CD4-positive, alpha-beta T cell treated with Interleukin-2 at 100 ng/mL for 4 hours (primary cell): ENCODE data around the gene FGFR3.

Source experiments
- DNase-seq: peaks from one replicate; pipeline ENCODE4 v3.0.0-alpha.2; 2020; ENCODE audit warnings: low spot score

FGFR3 gene

DNA sequence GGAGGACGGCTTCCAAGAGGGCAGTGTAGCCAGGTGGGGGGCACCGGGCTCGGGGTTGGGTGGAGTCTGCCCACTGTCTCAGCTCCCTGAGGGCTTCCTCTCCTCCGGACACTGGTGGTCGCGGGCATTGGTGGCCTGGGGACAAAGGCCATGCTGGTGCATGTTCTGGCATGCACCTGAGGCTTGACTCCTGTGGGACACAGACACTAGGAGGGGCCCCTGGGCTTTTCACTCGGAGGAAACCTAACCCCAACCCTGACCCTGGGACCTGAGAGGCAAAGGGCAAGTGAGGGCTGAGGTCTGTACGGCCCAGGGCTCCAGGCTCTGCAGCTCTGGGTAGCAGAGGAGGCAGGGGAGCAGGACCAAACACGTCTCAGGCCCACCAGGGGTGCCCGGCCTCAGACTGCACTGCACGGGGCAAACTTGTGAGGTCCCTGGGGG lies 22.3 kb upstream of the FGFR3 start:
- no peak for DNase-seq

DNA sequence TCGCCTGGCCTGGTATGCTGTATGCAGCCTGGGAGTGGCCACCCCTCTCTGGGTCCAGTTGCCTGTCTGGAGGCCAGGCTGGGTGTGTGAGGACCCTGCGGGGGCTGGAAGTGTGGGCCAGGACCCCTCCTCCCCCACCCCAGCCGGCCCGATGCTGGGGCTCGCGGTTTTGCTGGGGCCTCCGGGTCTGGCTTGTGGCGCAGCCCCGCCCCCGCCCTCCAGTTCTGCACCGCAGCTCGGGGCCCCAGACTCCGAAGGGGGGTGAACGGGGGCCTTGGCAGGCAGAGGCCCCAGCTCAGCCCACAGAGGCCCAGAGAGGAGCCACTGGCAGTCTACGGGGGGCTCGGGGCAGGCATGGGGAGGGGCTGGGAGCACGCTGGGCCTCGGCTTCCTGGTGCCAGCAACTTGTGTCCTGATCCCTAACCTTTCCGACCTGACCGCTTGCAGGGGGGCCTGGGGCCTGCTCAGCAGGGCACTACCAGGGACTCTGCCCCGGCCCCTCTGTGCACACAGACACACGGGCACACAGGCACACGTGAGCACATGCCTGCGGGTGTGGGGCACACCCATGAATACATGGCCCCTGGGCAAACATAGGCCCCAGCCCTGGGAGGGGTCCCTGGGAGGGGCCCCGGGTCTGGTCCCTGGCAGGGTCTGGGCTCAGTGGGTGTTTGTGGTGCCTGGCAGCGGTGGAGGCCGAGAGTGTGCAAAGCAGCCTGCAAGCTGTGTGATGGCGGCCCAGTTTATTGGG lies 21.4 kb upstream of the FGFR3 start:
- no peak for DNase-seq

DNA sequence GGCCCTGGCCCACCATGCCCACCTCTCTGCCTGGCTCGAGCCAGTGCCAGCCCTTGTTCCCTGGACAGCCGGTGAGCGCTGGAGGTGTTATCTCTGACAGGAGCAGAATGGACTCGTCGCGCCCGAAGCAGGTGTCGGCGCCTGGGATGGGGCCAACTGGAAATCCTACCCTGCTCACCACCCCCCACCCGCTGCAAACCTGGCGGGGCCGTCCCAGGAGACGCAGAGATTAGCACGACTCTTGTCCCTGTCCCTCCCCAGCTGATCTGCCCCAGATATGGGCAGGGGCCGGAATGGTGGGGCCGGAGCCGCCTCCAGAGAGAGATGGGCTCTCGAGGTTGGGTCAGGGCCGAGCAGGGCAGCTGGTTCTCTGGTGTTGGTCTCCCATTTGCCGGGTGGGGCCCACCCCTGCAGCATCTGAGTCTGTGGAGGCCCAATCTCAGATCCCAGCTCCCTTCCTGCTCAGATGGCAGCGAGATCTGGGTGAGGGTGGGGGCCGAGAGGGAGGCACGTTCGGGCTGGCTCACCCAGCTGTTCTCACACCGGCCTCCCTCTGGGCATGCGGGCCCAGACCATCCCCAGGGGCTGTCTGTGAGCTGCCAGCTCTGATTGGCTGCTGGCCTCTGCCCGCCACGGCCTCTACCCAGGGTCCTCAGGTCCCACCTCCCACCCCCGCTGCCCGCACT lies 20.1 kb upstream of the FGFR3 start:
- no peak for DNase-seq

DNA sequence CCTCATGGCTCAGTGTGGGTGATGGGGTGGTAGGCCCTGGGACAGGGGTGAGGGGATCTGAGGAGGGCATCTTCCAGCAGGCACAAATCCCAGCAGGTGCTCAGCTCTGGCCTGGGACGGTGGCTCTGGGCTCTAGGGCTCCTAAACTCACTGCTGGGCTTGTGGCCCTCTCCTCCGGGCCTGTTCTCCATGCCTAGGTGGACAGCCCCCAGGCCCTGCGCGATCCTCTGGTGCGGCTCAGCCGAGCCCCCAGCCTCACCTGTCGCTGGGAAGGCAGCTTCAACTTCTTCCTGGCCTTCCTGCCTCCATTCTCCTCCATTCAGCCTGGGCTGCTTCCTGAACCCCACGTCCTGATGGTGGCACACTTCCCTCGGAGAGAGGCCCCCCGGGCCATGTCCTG lies 19.3 kb upstream of the FGFR3 start:
- no peak for DNase-seq

DNA sequence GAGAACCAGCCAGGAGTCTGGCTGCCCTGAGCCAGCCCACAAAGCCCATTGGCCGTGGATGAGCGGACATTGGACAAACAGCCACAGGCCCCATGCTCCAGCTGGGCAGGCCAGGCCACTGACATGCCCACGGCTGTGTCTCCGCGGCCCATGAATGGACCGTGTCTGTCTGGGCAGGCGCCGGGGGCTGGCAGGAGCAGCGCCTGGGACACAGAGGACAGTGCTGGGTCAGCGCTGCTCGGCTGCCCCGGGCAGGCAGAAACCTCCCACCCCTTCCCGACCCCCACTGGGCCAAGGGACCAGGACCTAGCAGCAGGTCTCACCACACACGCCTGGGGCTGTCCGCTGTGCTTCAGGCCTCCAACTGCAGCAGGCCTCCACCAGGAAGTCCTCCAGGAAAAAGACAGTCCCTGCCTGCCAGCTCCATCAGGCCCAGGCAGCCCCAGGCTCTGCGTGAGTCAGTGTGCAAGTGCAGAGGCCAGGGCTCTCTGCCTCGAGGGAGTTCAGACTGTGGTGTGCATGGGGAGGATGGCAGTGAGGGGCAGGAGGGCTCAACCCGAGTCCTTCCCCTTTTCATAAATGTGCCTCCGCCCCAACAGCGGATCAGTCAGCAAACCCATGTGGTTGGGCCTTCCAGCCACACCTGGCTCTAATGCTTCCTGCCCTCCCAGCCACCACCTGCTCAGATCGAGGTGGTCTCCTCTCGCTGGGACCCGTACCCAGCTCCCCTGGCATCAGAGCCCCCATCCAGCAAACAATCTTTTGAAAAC lies 17.2 kb upstream of the FGFR3 start:
- DNase-seq, result no peak

DNA sequence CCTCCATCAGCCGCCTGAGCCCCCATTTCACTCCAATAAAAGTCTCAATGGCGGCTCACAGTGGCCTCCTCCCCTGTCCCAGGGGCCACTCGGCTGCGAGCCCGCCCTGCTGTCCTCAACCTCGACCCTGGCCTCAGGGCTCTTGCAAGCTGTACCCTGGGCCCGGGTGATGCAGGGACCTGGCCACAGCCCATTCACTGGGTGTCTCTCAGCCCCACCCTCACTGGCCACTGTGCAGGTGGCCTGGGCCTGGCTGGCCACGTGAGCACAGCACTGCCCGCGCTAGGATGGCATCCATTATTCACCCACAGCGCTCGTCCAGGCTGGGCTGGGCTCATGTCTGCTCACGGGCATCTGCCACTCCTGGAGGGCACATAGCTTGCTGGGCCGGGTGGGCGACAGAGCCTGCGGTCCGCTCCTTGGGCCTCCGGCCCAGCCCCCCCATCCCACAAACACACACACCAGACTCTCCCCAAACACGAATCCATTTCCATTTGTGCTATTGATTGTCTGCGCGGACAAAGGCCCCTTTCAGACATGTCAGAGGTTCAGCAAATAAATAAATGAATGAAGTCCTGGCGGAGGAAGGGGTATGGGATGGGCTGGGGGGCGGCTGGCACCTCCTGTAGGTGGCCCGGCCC lies 16.5 kb upstream of the FGFR3 start:
- DNase-seq, result no peak

DNA sequence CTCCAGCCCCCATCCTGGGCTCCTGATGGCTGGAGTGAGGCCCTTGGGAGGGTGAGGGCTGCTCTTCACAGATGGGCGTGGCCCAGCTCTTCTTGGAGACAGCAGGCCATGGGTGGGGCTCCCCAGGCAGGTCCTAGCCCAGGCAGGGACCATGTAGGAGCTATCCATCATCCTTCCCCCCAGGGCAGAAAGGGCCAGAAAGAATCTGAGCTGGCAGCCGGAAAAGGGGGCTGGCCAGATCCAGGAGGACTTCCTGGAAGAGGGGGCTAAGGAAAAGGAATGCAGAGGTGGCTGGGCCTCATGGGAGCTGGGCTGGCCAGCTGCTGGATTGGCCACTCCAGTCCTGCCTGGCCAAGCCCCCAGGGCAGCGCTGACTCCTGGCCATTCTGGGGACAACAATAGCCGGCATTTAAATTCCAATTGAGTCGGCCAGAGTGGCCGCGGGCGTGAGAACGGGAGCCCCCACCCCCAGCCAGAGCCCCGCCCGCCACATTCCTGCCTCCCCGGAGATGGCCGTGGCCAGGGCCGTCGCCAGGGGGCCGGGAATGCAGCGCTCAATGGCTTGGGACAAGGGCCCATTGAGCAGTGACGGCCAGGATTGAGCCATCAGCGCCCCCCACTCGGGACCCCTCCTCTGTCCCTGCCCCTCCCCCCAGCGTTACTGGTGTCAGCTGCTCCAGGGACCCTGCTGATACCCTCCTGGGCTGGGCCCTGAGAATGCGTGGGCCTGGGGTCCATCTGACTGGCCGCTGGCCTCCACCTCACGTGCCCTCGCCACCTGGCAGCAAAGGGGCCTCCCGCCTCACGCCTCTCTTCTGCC lies 15.1 kb upstream of the FGFR3 start:
- no peak for DNase-seq

DNA sequence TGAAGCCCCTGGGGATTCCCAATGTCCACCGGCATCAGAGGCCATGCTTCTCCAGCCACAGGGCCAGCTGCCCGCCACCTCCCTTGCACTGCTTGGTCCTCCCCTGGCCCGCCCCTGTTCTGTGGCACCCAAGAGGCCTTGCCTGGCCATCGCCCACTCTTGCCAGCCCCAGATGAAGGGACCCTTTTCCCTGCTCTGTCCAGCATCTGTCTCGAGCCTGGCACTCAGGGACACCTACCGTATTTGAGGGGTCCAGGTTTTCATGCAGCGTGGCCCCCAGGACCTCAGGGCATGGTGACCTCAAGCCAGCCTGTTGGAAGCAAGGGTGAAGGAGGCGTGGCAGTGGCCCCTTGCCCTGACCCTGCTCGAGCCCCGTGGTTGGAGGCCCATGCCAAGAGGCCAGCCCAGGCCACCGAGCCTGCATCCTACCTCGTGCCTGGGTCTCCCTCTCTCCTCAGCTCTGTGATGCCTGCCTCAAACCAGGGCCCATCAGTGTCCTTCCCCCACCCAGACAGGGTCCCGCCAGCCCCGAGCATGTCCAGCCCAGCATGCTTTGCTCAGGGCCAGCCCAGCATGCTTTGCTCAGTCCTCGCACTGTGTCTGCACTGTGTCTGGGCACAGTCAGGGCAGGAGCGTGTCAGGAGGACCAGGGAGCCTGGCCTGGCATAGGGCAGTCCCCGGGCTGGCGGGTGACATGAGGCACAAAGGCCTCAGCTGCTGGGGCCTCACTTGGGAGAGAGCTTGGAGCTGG lies 14.3 kb upstream of the FGFR3 start:
- DNase-seq, result no peak

DNA sequence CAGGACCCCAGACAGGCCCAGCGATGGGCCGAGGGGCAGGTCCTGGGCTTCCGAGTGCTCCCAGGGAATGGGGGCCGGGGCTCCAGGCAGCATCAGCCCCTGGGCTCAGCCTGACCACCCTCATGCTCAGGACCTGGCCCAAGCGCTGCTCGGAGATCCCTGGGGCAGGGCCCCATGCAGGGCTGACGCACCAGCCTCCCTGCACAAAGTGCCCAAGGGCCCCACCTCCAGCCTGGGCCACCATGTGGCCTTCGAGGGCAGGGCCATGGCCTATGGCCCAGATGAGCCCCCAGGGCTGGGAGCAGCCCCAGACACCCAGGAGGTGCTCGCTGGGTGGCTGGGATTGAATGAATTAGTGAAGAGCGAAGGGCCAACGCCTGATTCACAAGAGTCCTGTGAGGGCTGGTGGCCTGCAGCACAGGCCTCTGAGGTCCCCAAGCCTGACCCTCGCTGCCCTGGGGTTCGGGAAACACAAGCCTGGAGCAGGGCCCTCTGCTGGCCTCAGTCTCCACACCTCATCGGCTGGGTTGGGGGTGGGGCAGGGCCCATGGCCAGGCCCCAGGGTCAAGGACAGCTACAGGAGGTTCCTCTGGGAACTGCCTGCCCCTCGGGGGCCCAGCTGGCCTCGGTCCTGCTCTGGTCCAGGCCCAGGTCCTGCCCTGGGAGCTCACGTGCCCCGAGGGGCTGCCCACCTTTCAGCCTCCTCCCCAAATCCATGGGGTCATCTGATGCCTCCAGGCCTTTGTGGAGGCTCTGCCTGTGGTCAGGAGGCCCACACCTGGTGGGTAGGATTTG lies 13.3 kb upstream of the FGFR3 start:
- DNase-seq, result no peak

DNA sequence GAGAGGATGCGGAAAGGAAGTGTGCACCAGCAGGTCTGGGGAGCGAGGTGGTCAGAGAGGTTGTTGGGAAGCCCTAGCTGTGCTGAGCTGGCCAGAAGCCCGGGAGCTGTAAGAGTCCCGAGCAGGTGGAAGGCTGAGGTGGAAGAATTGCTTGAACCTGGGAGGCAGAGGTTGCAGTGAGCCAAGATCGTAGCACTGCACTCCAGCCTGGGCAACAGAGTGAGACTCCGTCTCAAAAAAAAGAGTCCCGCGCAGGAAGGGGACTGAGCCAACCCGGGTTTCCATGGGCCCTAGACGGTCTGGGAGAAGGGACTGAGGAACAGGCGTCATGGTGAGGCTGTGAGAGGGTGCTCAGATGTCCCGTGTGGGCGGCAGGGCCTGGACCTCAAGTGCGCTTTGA lies 12.7 kb upstream of the FGFR3 start:
- no peak for DNase-seq

DNA sequence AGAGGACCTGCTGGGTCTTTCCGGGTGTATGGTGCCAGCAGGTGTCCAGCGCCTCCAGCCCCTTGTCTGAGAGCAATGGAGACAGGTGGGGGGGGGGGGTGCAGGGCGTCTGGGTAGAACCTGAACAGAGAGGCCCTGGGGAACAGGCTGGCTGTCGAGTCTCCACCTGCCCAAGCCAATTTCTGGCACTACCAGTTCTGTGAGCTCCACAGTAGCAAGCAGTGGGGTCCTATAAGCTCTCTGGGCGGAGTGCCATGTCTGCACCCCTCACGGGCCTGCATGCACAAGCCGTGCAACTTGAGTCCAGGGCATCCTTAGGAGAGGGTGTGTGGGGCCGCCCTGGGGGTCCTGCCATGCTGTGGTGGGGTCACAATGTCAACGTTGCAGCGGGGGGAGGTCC lies 10.1 kb upstream of the FGFR3 start:
- no peak for DNase-seq

DNA sequence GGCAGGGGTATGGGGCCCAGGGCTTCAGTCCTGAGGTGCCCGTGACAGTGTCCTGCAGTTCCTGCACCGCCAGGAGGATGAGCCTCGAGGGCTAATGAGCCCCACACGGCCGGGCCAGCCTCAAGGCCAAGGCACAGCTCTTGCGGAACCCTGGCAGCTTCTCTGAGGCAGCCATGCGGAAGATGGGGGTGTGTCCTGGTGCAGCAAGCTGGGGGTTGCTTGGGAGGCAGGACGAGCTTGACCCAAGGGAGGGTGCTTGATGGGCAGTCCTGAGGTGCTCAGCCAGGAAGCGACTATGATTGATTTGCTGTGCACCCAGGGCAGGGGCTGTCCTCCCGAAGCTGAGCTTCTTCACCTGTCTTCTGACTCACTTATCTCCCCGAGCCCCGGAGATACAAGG lies 9.1 kb upstream of the FGFR3 start:
- DNase-seq, result no peak

DNA sequence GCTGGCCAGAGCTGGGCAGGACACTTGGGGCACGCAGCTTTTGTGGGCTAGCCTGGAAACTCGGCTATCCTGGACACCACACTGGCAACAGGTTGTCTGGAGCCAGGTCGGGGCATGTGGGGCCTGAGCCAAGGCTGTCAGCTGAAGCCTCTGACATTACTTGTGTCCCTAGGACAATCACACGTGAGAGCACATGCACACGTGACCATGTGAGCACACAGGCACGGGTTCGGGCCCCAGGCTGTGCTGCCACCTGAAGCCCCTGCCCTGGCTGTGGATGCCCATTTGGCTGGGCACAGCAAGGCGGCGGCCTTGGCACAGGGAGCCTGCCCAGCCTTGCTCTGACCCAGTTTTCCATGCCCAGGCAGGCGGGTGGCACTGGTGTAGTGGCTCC lies 8.7 kb upstream of the FGFR3 start:
- no peak for DNase-seq

DNA sequence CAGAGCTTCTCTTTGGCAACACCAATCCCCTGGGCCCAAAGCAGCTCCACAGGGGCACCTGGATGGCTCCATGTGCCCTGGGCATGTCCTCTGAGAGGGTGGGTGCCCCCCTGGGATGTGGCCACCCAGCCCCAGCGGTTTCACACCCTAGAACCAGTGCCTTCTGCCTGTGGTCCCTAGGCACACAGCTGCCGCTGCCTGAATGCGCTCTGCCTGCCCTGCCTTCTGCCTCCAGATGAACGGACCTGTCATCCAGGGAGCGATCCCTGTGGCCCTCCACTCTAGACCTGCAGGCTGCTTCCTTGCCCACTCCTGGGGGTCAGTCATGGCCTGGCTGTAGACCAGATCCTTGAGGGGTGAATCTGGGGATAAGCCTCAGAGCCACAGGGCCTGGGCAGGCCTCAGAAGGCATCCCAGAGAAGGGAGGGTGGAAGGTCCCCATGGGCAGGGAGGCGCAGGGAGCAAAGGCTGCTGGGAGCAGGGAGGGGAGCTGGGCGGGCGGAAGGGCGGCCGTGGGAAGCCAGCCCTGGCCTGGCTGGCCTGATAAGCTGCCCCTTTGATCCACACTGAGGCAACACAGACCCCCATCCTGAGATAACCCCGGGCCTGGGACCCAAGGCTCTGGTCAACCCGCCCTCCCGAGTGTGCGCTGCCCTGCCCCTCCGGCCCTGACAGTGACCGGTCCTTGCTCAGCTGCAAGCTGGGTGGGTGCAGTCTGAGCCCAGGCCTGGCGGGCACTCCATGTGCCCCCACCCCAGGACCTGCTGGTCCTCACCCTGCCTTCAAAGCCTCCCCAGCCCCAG lies 8.1 kb upstream of the FGFR3 start:
- no peak for DNase-seq

DNA sequence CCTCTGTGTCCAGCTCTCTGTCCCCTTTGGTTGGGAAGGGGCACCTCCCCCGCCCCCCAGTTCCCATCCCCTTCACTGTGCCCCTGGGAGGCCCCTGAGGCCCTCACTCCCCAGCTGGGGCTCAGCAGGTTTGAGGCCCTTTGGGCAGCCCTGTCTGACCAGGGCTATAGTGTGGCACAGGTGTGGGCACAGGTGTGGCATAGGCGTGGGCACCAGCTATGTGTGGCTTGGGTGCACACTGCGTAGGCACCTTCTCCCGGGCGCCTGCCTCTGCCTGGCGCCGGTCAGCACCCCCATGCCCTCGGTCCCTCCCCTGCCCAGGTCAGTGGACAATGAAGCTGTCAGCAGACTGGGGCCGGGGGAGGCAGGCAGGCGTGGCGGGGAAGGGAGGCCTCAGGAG lies 7.5 kb upstream of the FGFR3 start:
- no peak for DNase-seq

DNA sequence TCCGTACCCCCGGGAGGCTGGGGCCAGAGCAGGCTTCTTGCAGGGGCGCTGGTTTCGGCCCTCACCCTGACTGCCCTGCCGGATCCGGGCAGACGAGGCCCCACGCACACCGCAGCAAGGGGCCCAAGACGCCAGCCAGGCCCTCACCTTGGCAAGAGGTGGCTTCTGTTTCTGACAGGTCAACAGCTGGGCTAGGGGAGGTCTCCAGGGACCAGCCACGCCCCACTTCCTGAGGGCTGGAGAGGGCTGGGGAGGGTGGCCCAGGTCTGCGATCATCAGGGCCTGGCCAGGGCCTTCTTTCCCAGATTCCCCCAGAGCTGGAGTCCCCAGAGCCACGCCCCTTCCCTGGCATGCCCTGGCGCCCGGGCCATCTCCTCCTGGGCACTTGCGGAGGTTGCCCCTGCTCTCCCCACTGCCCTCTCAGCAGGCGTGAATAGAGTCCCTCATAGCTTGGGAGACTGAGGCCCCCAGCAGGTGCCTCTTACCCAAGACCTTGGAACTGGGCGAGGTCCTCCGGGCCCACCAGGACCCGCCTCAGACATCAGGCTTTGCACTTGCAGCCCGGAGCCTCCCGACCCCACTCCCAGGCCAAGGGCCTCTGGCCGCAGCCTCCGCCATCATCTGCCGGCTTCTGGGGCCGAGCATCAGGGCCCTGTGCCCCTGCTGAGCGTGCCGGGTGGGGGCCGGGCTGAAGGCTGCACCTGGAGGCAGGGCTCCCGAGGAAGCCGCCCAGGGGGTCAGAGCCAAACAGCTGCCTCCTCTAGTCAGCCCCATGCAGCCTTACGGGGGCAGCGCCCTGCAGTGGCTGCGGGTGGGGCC lies 6.3 kb upstream of the FGFR3 start:
- DNase-seq, result no peak

DNA sequence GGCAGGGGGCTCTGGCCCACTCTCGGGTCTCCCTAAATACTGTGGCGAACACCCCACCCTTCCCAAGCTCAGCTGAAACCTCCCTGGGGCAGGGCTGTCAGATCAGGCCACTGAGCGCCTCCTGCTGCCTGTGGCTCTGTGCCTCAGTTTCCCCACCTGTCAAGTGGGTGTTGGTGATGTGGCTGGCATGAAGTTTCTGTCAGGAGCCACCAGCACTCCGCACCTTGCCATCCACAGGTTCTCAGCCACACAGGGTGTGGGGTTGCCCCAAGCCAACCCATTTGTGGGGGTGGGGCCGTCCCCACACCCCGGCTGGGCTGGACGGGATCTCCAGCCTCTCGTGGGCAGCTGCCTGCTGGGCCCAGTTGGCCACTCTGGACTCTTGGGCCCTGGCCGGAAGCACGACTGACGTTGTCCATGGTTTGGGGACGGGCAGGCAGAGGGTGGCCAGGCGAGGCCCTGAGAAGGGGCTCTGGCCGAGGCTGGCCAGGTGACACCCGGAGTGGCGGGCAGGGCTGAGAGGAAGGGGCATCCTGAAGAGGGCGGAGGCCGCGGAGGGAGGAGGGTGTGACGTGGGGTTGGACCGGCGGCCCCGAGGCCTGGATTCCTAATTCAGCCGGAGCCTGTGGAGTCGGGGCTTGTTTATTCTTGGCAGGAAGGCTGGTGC lies 5.5 kb upstream of the FGFR3 start:
- no peak for DNase-seq
